ENCODE data around the gene FCN1. TPM values are rescaled to one million over a fixed set of nuclear protein-coding genes. Genes with fewer than 3 reads are reported as not detected.

Gene FCN1
- total RNA-seq, 1 donor from 2014 or later: not detected

DNA sequence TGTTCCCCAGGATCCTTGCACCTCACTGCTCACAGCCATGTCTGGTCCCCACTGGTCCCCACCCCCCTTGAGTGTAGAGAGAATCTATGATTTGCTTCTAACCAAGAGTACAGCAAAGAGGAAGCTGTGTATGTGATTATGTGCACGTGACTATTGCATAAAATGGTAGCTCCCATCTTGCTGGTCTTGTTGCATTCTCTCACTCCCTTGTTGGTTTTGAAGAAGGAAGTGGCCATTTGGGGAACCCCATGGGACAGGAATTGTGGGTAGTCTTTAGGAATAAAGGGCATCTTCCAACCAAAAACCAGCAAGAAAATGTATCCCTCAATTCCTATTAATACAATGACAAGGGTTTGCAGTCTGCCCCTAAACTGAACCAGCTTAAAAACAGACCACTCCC, 42.3 kb downstream of the FCN1 start:
- Histone ChIP-seq H3K79me2 (ENCODE audit: low read depth) (no peaks in the 10 kb centered on the region), H3F3A (ENCODE audit: low read depth) (no peaks in the 10 kb centered on the region), H4K20me1 (ENCODE audit: low read depth) (no peaks in the 10 kb centered on the region), H3K36me3 (no peaks in the 10 kb centered on the region), H3K4me1 (no peaks in the 10 kb centered on the region), H3K27ac (no peak overlapping the region), H3K9ac (no peak overlapping the region), H3K4me2 (no peak overlapping the region), H3K27me3 (no peaks in the 10 kb centered on the region), H3K9me3 (ENCODE audit: low read depth) (no peaks in the 10 kb centered on the region), H2AFZ (replicated peaks) (no peak overlapping the region), H3K4me3 (no peak overlapping the region)
- TF ChIP-seq, protein P1, sequence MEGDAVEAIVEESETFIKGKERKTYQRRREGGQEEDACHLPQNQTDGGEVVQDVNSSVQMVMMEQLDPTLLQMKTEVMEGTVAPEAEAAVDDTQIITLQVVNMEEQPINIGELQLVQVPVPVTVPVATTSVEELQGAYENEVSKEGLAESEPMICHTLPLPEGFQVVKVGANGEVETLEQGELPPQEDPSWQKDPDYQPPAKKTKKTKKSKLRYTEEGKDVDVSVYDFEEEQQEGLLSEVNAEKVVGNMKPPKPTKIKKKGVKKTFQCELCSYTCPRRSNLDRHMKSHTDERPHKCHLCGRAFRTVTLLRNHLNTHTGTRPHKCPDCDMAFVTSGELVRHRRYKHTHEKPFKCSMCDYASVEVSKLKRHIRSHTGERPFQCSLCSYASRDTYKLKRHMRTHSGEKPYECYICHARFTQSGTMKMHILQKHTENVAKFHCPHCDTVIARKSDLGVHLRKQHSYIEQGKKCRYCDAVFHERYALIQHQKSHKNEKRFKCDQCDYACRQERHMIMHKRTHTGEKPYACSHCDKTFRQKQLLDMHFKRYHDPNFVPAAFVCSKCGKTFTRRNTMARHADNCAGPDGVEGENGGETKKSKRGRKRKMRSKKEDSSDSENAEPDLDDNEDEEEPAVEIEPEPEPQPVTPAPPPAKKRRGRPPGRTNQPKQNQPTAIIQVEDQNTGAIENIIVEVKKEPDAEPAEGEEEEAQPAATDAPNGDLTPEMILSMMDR (IDR thresholded peaks at IDR 0.05): no peak
- Mint-ChIP-seq H3K27me3 (ENCODE audit: insufficient read depth, low read depth) (peaks cover 6% of the 10 kb centered on the region), H3K4me1 (no peaks in the 10 kb centered on the region), H3K36me3 (no peaks in the 10 kb centered on the region), H3K27ac (no peak overlapping the region), H3K9me3 (peaks cover 2% of the 10 kb centered on the region), H3K4me3 (no peak overlapping the region)
- no peak for DNase-seq (ENCODE audit: low spot score)

DNA sequence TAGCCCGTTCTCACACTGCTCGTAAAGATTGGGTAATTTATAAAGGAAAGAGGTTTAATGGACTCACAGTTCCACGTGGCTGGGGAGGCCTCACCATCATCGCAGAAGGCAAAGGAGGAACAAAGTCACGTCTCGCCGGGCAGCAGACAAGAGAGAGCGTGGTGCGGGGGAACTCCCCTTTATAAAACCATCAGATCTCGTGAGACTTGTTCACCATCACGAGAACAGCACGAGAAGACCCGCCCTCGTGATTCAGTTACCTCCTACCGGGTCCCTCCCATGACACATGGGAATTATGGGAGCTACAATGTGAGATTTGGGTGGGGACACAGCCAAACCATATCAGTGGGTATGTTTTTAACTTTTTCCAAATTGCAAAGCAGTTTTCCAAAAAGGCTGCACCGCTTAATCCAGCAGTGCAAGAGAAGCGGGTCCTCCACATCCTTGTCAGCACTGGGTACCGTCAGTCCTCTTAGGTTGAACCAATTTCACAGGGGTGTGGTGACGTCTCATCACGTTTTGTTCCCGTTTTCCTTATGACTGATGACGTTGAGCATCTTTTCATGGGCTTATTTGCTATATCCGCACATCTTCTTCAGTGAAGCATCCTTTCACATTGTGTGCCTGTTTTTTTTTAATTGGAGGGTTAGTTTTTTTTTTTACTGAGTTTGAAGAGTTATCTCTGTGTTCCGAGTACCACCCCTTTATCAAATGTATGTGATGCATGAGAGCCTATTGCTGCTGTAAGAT, 45.1 kb downstream of the FCN1 start:
- H3K4me1 Mint-ChIP-seq: no peaks in the 10 kb centered on the region
- Histone ChIP-seq H3K36me3 (no peaks in the 10 kb centered on the region), H3K4me3 (no peak overlapping the region), H3K79me2 (ENCODE audit: low read depth) (no peaks in the 10 kb centered on the region), H3K27me3 (no peaks in the 10 kb centered on the region), H3F3A (ENCODE audit: low read depth) (no peaks in the 10 kb centered on the region), H3K27ac (no peak overlapping the region), H3K9ac (no peak overlapping the region), H2AFZ (replicated peaks) (no peak overlapping the region), H3K4me1 (no peaks in the 10 kb centered on the region), H3K4me2 (no peak overlapping the region), H4K20me1 (ENCODE audit: low read depth) (no peaks in the 10 kb centered on the region), H3K9me3 (ENCODE audit: low read depth) (no peaks in the 10 kb centered on the region)
- peaks cover 2% of the 10 kb centered on the region for H3K9me3 Mint-ChIP-seq
- DNase-seq (ENCODE audit: low spot score): no peak
- TF ChIP-seq EZH2 (IDR thresholded peaks at IDR 0.05) (no peak), EZH2phosphoT487 (IDR thresholded peaks at IDR 0.05) (no peak)
- TF ChIP-seq, protein P1 (IDR thresholded peaks at IDR 0.05): no peak
- H3K27ac Mint-ChIP-seq: no peak overlapping the region
- H3K27me3 Mint-ChIP-seq (ENCODE audit: insufficient read depth, low read depth): peaks cover 15% of the 10 kb centered on the region
- H3K4me3 Mint-ChIP-seq: no peak overlapping the region
- H3K36me3 Mint-ChIP-seq: no peaks in the 10 kb centered on the region

DNA sequence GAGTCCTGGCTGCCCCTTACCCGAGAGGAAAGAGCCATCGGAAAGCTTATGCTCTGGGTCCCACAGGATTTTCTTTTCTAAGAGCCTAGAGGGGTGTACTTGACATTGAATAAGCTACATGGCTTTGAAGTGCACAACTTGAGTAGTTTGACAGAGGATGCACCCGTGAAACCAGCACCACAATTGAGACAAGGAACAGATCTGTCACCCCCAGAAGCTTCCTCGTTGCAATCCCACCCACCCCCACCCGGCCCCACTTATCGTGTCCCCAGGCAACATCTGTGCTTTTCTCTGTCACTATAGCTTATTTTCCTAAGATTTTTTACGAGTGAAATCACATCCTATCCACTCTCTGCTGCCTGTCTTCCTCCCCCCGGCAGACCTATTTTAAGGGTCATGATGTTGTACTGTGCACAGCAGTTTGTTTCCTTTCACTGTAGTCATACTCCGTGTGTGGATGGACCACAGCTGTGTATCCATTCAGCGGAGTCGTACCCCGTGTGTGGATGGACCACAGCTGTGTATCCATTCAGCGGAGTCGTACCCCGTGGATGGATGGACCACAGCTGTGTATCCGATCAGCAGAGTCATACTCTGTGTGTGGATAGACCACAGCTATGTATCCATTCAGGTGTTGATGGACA, 45.9 kb downstream of the FCN1 start:
- H3K4me3 Mint-ChIP-seq: no peak overlapping the region
- Histone ChIP-seq H2AFZ (replicated peaks) (no peak overlapping the region), H4K20me1 (ENCODE audit: low read depth) (no peaks in the 10 kb centered on the region), H3K4me3 (no peak overlapping the region), H3K27me3 (no peaks in the 10 kb centered on the region), H3K27ac (no peak overlapping the region), H3K4me1 (no peaks in the 10 kb centered on the region), H3K79me2 (ENCODE audit: low read depth) (no peaks in the 10 kb centered on the region), H3K36me3 (no peaks in the 10 kb centered on the region), H3K9ac (no peak overlapping the region), H3K4me2 (no peak overlapping the region), H3F3A (ENCODE audit: low read depth) (no peaks in the 10 kb centered on the region), H3K9me3 (ENCODE audit: low read depth) (no peaks in the 10 kb centered on the region)
- no peaks in the 10 kb centered on the region for H3K36me3 Mint-ChIP-seq
- no peak for DNase-seq (ENCODE audit: low spot score)
- no peaks in the 10 kb centered on the region for H3K4me1 Mint-ChIP-seq
- TF ChIP-seq, protein P1 (IDR thresholded peaks at IDR 0.05): no peak
- TF ChIP-seq EZH2 (IDR thresholded peaks at IDR 0.05): no peak
- TF ChIP-seq EZH2phosphoT487 (IDR thresholded peaks at IDR 0.05): no peak
- H3K27me3 Mint-ChIP-seq (ENCODE audit: insufficient read depth, low read depth): peaks cover 13% of the 10 kb centered on the region
- H3K27ac Mint-ChIP-seq: peak overlapping the region; percentile 58
- H3K9me3 Mint-ChIP-seq: peaks cover 2% of the 10 kb centered on the region
